Liver (tissue), 9 donors: ENCODE measurements around the gene HAPLN1. TPM values are rescaled to one million over a fixed set of nuclear protein-coding genes. Genes with fewer than 3 reads are reported as not detected.

Source experiments
- DNase-seq: peaks from one replicate; pipeline ENCODE4 v3.0.0-alpha.2; 2017; ENCODE audit warnings: low spot score
- H3K27ac ChIP-seq, 2 donors: one replicate each; pipeline ENCODE4 v1.7.0; 2013; ENCODE audit warnings: inconsistent platforms in 2 of 2, low read length in 2 of 2, control low read depth in 1 of 2, low read depth in 1 of 2, mild to moderate bottlenecking in 1 of 2
- H3K27me3 ChIP-seq, 4 donors: one replicate each; pipeline versions ENCODE4 v1.6.1 to v1.7.0; 2013; ENCODE audit warnings: low read length in 3 of 4, inconsistent platforms in 1 of 4, mild to moderate bottlenecking in 1 of 4, moderate library complexity in 1 of 4; ENCODE audit not compliant: control insufficient read depth in 4 of 4, insufficient read depth in 4 of 4
- H3K36me3 ChIP-seq, 4 donors: one replicate each; pipeline versions ENCODE4 v1.6.1 to v1.7.0; 2013; ENCODE audit warnings: low read length in 3 of 4, mild to moderate bottlenecking in 3 of 4, low read depth in 1 of 4, moderate library complexity in 1 of 4; ENCODE audit not compliant: control insufficient read depth in 4 of 4, insufficient read depth in 3 of 4
- H3K4me1 ChIP-seq, 4 donors: one replicate each; pipeline versions ENCODE4 v1.6.1 to v1.7.0; 2013; ENCODE audit warnings: low read length in 3 of 4, mild to moderate bottlenecking in 3 of 4, moderate library complexity in 1 of 4; ENCODE audit not compliant: control insufficient read depth in 4 of 4, insufficient read depth in 4 of 4
- H3K4me3 ChIP-seq, 3 donors: one replicate each; pipeline versions ENCODE4 v1.6.1 to v1.7.0; 2013; ENCODE audit warnings: low read length in 3 of 3, control low read depth in 1 of 3, low read depth in 1 of 3, mild to moderate bottlenecking in 1 of 3
- H3K9ac ChIP-seq, 2 donors: one replicate each; pipeline ENCODE4 v1.7.0; 2013; ENCODE audit warnings: low read length in 2 of 2, mild to moderate bottlenecking in 2 of 2, moderate library complexity in 2 of 2, control low read depth in 1 of 2, low read depth in 1 of 2
- H3K9me3 ChIP-seq, 4 donors: one replicate each; pipeline versions ENCODE4 v1.6.1 to v1.7.0; 2013; ENCODE audit warnings: low read length in 3 of 4; ENCODE audit not compliant: control insufficient read depth in 4 of 4
- ATF3 ChIP-seq: IDR thresholded peaks from 2 replicates; pipeline ENCODE4 v1.6.1; 2016; ENCODE audit warnings: antibody characterized with exemption
- CTCF ChIP-seq: fragments of 150-350 bp; IDR thresholded peaks from 2 replicates; pipeline ENCODE4 v1.5.1; 2017; ENCODE audit warnings: improper control_type of control experiment, low read depth, low read length; ENCODE audit not compliant: missing input control
- EGR1 ChIP-seq, 2 donors: IDR thresholded peaks; 2 replicates each; pipeline ENCODE4 v1.6.1; 2016 to 2018; ENCODE audit warnings: antibody characterized with exemption in 2 of 2, low read depth in 2 of 2
- FOXA2 ChIP-seq: IDR thresholded peaks from 2 replicates; pipeline ENCODE4 v1.6.1; 2016; ENCODE audit warnings: antibody characterized with exemption
- GABPA ChIP-seq, 2 donors: IDR thresholded peaks in 1 of 2; conservative IDR thresholded peaks in 1 of 2; 2 replicates each; pipeline ENCODE4 v1.6.1; 2016; ENCODE audit warnings: antibody characterized with exemption in 2 of 2, mild to moderate bottlenecking in 1 of 2, moderate library complexity in 1 of 2
- HNF4A ChIP-seq, 2 donors: conservative IDR thresholded peaks; 2 replicates each; pipeline ENCODE4 v1.6.1; 2016; ENCODE audit warnings: antibody characterized with exemption in 2 of 2, mild to moderate bottlenecking in 2 of 2
- HNF4G ChIP-seq: IDR thresholded peaks from 2 replicates; pipeline ENCODE4 v1.6.1; 2016; ENCODE audit warnings: antibody characterized with exemption
- JUND ChIP-seq, 2 donors: IDR thresholded peaks; 2 replicates each; pipeline ENCODE4 v1.6.1; 2016; ENCODE audit warnings: antibody characterized with exemption in 2 of 2
- MAX ChIP-seq: IDR thresholded peaks from 2 replicates; pipeline ENCODE4 v1.6.1; 2016; ENCODE audit warnings: antibody characterized with exemption
- NR2F2 ChIP-seq: IDR thresholded peaks from 2 replicates; pipeline ENCODE4 v1.6.1; 2016; ENCODE audit warnings: antibody characterized with exemption
- RAD21 ChIP-seq, 2 donors: IDR thresholded peaks; 2 replicates each; pipeline ENCODE4 v1.6.1; 2016; ENCODE audit warnings: antibody characterized with exemption in 2 of 2, mild to moderate bottlenecking in 2 of 2
- REST ChIP-seq: IDR thresholded peaks from 2 replicates; pipeline ENCODE4 v1.6.1; 2016; ENCODE audit warnings: antibody characterized with exemption, mild to moderate bottlenecking
- SP1 ChIP-seq: IDR thresholded peaks from 2 replicates; pipeline ENCODE4 v1.6.1; 2018; ENCODE audit warnings: antibody characterized with exemption, mild to moderate bottlenecking
- TAF1 ChIP-seq: conservative IDR thresholded peaks from 2 replicates; pipeline ENCODE4 v1.6.1; 2016; ENCODE audit warnings: antibody characterized with exemption, mild to moderate bottlenecking
- YY1 ChIP-seq: IDR thresholded peaks from 2 replicates; pipeline ENCODE4 v1.6.1; 2016; ENCODE audit warnings: antibody characterized with exemption, mild to moderate bottlenecking
- ZBTB33 ChIP-seq: IDR thresholded peaks from 2 replicates; pipeline ENCODE4 v1.6.1; 2016; ENCODE audit warnings: antibody characterized with exemption
- WGBS: extraction: QIAGEN DNeasy Blood & Tissue Kit; methylation state at CpG from one replicate; pipeline ENCODE4 v1.1.7; 2013; 5-methylcytosine and 5-hydroxymethylcytosine counted together
- polyA plus RNA-seq, 2 donors: library from polyadenylated mRNA; stranded (reverse) in 1 of 2; unstranded in 1 of 2; fragments of 200-250 nt in 1 of 2; fragments of >200 nt in 1 of 2; fragmentation: Nextera tagmentation in 1 of 2; extraction: Ambion mirVana in 1 of 2; gene quantifications; one replicate each; pipeline versions ENCODE4 v1.2.1 to v1.2.3, GENCODE V29; 2013 to 2015
- total RNA-seq, 2 donors: library from RNA; depleted of rRNA; stranded (reverse); fragments of >200 nt; gene quantifications; one replicate each; pipeline ENCODE4 v1.2.3, GENCODE V29; 2014
- donor health status: healthy.
- donor health status: healthy.
- donor health status: healthy.
- donor health status: healthy.
- donor health status: healthy.

The HAPLN1 gene
- total and polyA plus RNA-seq, 4 donors: 0.07 to 1.3 TPM; not detected in 2

GRCh38 chr5:83688281-83688680 lies 32.4 kb downstream of the HAPLN1 start:
- no peaks in the 10 kb centered on the region for H3K4me1 ChIP-seq
- 84% methylated on average over 4 of the region's 4 CpGs for WGBS
- H3K27me3 ChIP-seq: peaks cover 0 to 3% (median 0%) of the 10 kb centered on the region in 4 donors
- DNase-seq: no peak
- no peak overlapping the region for H3K27ac ChIP-seq
- no peak overlapping the region for H3K9ac ChIP-seq
- H3K4me3 ChIP-seq: no peak overlapping the region
- H3K9me3 ChIP-seq: no peaks in the 10 kb centered on the region
- TF ChIP-seq CTCF: no peak
- TF ChIP-seq GABPA (IDR thresholded peaks at IDR 0.05 in 1 of 2, conservative IDR thresholded peaks at IDR 0.05 in 1 of 2): no peak
- TF ChIP-seq HNF4A (conservative IDR thresholded peaks at IDR 0.05): no peak
- no peak for TF ChIP-seq RAD21 (IDR thresholded peaks at IDR 0.05)
- TF ChIP-seq YY1: no peak
- TF ChIP-seq FOXA2: no peak
- TF ChIP-seq SP1: no peak
- no peak for TF ChIP-seq NR2F2
- no peaks in the 10 kb centered on the region for H3K36me3 ChIP-seq

- Histone ChIP-seq H3K36me3 (no peaks in the 10 kb centered on the region), H3K9me3 (no peaks in the 10 kb centered on the region), H3K27ac (no peak overlapping the region), H3K4me3 (no peak overlapping the region), H3K9ac (no peak overlapping the region), H3K27me3 (peaks cover 0 to 3% (median 0%) of the 10 kb centered on the region in 4 donors), H3K4me1 (no peaks in the 10 kb centered on the region)
- TF ChIP-seq HNF4G (no peak), NR2F2 (no peak), EGR1 (IDR thresholded peaks at IDR 0.05; ENCODE audit: low read depth in 2 of 2) (no peak), HNF4A (conservative IDR thresholded peaks at IDR 0.05) (no peak), ZBTB33 (no peak), JUND (IDR thresholded peaks at IDR 0.05) (no peak)
- no peak for DNase-seq
- WGBS: 78% methylated on average over 2 of the region's 2 CpGs
These were observed 33.5 kb downstream of the HAPLN1 start for GRCh38 chr5:83687124-83687619.

GRCh38 chr5:83686251-83686650 lies 34.4 kb downstream of the HAPLN1 start:
- H3K4me3 ChIP-seq: no peak overlapping the region
- H3K9me3 ChIP-seq: no peaks in the 10 kb centered on the region
- H3K9ac ChIP-seq: no peak overlapping the region
- no peak for DNase-seq
- no peak overlapping the region for H3K27ac ChIP-seq
- H3K36me3 ChIP-seq: no peaks in the 10 kb centered on the region
- peaks cover 0 to 2% (median 0%) of the 10 kb centered on the region in 4 donors for H3K27me3 ChIP-seq
- WGBS: 91% methylated on average over 2 of the region's 2 CpGs
- no peaks in the 10 kb centered on the region for H3K4me1 ChIP-seq
- no peak for TF ChIP-seq YY1
- TF ChIP-seq TAF1: no peak
- no peak for TF ChIP-seq RAD21 (IDR thresholded peaks at IDR 0.05)
- no peak for TF ChIP-seq HNF4A (conservative IDR thresholded peaks at IDR 0.05)
- no peak for TF ChIP-seq MAX
- TF ChIP-seq ATF3: no peak
- TF ChIP-seq HNF4G: no peak
- no peak for TF ChIP-seq GABPA (IDR thresholded peaks at IDR 0.05 in 1 of 2, conservative IDR thresholded peaks at IDR 0.05 in 1 of 2)
- no peak for TF ChIP-seq ZBTB33
- no peak for TF ChIP-seq REST
